GM19239 (cell line): Measurements from ENCODE around the gene RXRA.
A peak's percentile ranks its signal among the peaks of the same experiment; 100 is the strongest.

Experiments
- DNase-seq: peaks from one replicate; pipeline ENCODE4 v3.0.0; 2011; ENCODE audit warnings: low spot score; ENCODE audit not compliant: insufficient read length
- FAIRE-seq: peaks from 2 replicates; lab custom pipeline; 2011; peaks lifted over from hg19 to GRCh38; lab: Jason Lieb, UNC

RXRA gene

DNA sequence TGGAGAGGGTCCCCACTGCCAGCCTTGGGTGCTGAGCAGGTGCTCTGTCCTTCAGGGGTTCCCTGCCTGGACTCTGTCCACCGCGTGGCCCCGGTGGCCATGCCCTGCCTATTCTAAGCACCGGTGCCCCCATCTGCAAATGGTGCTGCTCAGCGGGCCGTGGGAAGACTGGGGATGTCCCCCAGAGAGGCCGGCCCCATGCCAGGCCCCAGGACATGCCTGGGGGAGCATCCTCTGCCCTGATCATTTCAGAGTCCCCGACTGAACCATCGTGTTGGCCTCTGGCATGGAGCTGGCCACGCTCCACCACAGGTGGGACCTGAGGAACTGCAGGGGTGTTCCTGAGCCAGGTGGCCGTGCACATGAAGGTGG lies 64.7 kb downstream of the RXRA start:
- DNase-seq (no peak), FAIRE-seq (no peak)

GRCh38 chr9:134391319-134392231 lies 65.3 kb downstream of the RXRA start:
- DNase-seq: peak; percentile 68
- FAIRE-seq: peak; percentile 89

GRCh38 chr9:134392900-134393299 lies 66.6 kb downstream of the RXRA start:
- DNase-seq: no peak
- FAIRE-seq: no peak

- FAIRE-seq: peak; percentile 35
- DNase-seq: no peak
Observed at GRCh38 chr9:134393582-134394280, 67.5 kb downstream of the RXRA start.

GRCh38 chr9:134395002-134395517 lies 68.8 kb downstream of the RXRA start:
- DNase-seq (no peak), FAIRE-seq (no peak)

- FAIRE-seq: no peak
- DNase-seq: no peak
Observed at GRCh38 chr9:134395737-134396257, 69.5 kb downstream of the RXRA start.

DNA sequence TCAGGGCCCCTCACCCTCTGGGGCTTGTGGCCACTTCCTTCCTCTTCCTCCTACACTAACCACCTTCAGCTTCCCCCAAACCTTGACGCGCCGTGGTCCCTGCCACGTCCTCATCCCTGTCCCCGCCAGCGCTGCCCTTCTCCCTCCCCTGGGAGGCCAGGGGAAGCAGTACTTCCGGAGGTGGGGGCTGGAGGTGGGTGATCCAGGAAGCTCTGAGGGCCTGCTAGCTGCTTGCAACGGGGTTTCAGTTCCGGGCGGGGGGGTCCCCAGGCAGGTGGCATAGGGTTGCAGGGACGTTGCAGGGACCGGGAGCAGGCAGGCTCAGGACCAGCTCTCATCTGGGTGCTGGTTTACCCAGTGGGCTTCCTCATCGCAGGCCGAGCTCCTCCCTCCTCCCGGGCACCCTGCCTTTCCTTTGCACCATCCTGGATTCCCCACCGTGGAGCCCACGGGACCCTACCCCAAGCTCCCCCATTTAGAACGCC lies 70.0 kb downstream of the RXRA start:
- peak; percentile 76 for DNase-seq
- peak; percentile 87 for FAIRE-seq

DNA sequence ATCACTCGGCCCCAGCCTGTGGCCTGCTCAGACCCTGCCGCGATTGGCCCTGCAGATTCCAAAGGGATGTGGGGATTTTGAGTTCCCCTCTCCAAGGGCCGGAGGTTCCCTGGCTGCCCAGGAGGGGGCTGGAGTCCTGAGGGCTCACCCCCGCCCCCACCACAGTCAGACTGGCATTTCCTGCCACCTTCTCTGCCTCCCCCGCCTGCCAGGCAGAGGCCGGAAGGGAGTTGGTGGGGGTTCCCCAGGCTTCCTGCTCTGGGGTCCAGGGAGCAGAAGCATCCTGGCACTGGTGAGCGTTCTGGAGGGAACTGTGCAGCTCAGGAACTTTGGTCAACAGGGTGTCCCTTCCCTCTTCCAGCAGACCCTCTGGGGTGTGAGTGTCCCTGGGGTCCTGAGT lies 70.6 kb downstream of the RXRA start:
- DNase-seq: no peak
- FAIRE-seq: peak; percentile 68

DNA sequence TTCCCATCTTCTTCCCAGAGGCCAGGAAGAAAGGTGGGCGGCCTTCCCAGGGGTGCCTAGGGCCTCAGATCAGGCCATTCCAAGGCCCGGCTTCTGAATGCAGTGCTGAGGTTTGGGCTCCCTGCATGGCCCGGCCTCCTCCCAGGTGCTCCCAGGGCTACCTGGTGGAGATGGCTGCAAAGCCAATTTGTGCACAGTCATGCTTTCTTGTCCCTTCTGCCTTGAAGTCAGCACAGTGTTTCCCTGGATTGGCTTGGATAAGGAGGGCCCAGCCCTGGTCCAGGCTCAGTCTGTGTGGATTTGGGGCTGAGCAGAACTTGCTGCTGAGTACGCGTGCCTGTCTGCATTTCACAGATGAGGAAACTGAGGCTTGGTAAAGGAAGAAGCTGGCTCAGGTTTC lies 72.5 kb downstream of the RXRA start:
- DNase-seq (no peak), FAIRE-seq (no peak)

- peak; percentile 75 for FAIRE-seq
Observed at GRCh38 chr9:134399435-134400056, 73.3 kb downstream of the RXRA start.

GRCh38 chr9:134400283-134400682 lies 74.0 kb downstream of the RXRA start:
- DNase-seq: no peak
- FAIRE-seq: no peak

More at GRCh38 chr9:134399435-134400056, 73.3 kb downstream of the RXRA start:
- DNase-seq: no peak

DNA sequence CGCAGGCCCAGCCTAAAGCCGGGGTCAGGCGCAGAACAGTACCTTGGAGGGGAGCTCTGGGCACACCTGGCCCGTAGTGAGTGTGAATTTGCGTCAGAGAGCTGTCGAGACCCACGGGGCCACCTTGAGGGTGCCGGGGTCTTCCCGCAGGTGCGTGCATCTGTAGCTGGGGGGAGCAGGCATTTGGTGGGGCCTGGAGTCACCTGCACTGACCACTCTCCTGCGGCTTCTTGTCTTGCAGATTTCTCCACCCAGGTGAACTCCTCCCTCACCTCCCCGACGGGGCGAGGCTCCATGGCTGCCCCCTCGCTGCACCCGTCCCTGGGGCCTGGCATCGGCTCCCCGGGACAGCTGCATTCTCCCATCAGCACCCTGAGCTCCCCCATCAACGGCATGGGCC lies 75.1 kb downstream of the RXRA start:
- FAIRE-seq (no peak), DNase-seq (no peak)

DNA sequence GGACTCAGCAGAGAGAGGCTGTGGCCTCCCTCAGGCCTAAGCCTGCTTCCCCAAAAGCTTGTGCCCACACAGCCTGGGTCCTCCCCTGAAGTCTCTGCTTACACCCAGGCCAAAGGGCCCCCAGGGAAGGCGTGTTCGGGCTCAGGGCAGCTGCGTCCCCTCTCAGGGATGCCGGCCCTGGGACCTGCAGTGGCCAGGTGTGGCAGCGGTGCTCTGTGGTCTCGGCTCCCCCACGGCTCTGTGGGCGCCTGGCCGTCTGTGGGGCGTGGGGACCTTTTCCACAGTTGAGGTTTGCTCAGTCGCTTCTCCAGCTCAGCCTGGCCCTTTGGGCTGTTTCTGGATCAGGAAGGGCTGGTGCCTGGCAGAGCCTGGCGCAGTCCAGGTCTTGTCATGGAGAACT lies 75.9 kb downstream of the RXRA start:
- no peak for FAIRE-seq

DNA sequence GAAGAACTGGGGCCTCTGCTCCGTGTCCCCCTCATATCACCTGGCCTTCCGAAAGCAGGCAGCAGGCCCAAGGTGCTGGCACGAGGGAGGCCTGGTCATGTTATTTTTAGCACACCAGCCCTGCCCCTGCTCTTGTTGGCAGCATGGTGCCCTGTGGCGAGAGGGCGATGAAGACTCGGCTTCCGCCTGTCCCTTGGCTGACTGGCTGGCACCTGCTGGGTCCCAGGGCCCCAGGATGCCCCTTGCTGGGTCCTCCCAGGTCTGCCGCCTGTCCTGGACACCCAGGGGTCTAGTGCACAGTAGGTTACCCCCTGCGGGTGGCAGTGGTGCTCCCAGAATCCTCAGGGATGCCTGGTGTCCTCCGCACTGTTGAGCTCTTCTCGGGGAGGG lies 77.0 kb downstream of the RXRA start:
- DNase-seq: no peak
- FAIRE-seq: no peak

More for the DNA sequence above, 75.9 kb downstream of the RXRA start:
- no peak for DNase-seq

GRCh38 chr9:134403682-134404301 lies 77.5 kb downstream of the RXRA start:
- FAIRE-seq (peak; percentile 95), DNase-seq (peak; percentile 33)

GRCh38 chr9:134404376-134405358 lies 78.4 kb downstream of the RXRA start:
- DNase-seq: no peak

GRCh38 chr9:134405527-134405926 lies 79.3 kb downstream of the RXRA start:
- FAIRE-seq (peak; percentile 71), DNase-seq (peak; percentile 62)

More at GRCh38 chr9:134404376-134405358, 78.4 kb downstream of the RXRA start:
- FAIRE-seq: peak; percentile 62

GRCh38 chr9:134406366-134407120 lies 80.3 kb downstream of the RXRA start:
- FAIRE-seq: peak; percentile 26
- DNase-seq: no peak
